T-helper 17 cell (primary cell): ENCODE results near the gene GPR68. TPM values are rescaled to one million over a fixed set of nuclear protein-coding genes. Genes with fewer than 3 reads are reported as not detected.
"Not testable (repeated sequence)": the region's sequence is repeated elsewhere in the genome, so short reads cannot be mapped to it uniquely, and the experiment has no call there.

ENCODE experiments used
- ATAC-seq: fragments of 150-1000 bp; cut with Tn5 transposase; 2 replicates; pipeline ENCODE4 v1.10.0; 2021; ENCODE audit warnings: mild to moderate bottlenecking, moderate library complexity
- DNase-seq, 3 donors: peaks; one replicate each; pipeline versions ENCODE4 v3.0.0 to v3.0.0-alpha.2; 2020 to 2021
- H3K9me3 ChIP-seq: one replicate; pipeline ENCODE4 v1.7.0; 2013; ENCODE audit warnings: low read length, mild to moderate bottlenecking; ENCODE audit not compliant: control insufficient read depth, poor library complexity, severe bottlenecking
- H3K27ac Mint-ChIP-seq: one replicate; pipeline ENCODE4 v1.8.0; 2022; ENCODE audit warnings: mild to moderate bottlenecking, moderate library complexity, mixed read lengths
- H3K27me3 Mint-ChIP-seq: one replicate; pipeline ENCODE4 v1.8.0; 2022; ENCODE audit warnings: mixed read lengths
- H3K36me3 Mint-ChIP-seq: one replicate; pipeline ENCODE4 v1.8.0; 2022; ENCODE audit warnings: low read depth, mixed read lengths
- H3K4me1 Mint-ChIP-seq: one replicate; pipeline ENCODE4 v1.8.0; 2022; ENCODE audit warnings: mild to moderate bottlenecking, mixed read lengths
- H3K4me3 Mint-ChIP-seq: one replicate; pipeline ENCODE4 v1.8.0; 2022; ENCODE audit warnings: mild to moderate bottlenecking, moderate library complexity, mixed read lengths
- total RNA-seq, 4 donors: library from RNA in 2 of 4; stranded (reverse) in 2 of 4; gene quantifications; one replicate each; pipeline ENCODE4 v1.2.3 and lab custom pipeline; 2022 to 2026

GPR68 gene
- total RNA-seq, 2 donors from 2014 or later = 7.6 to 12.4 TPM

- no peaks in the 10 kb centered on the region for H3K27me3 Mint-ChIP-seq
- ATAC-seq (no peak), DNase-seq (no peak)
- peak overlapping the region; percentile 100 for H3K27ac Mint-ChIP-seq
- peaks cover 72% of the 10 kb centered on the region for H3K4me1 Mint-ChIP-seq
- H3K4me3 Mint-ChIP-seq = peak overlapping the region; percentile 90
- H3K36me3 Mint-ChIP-seq = peaks cover 3% of the 10 kb centered on the region
- H3K9me3 ChIP-seq = no peaks in the 10 kb centered on the region
These were observed 17.3 kb downstream of the GPR68 start for GRCh38 chr14:91227183-91227628.

- not testable (repeated sequence) for H3K9me3 ChIP-seq, ATAC-seq, DNase-seq, H3K27me3 Mint-ChIP-seq, H3K36me3 Mint-ChIP-seq
- Mint-ChIP-seq H3K27ac (peak overlapping the region; percentile 100), H3K4me3 (peak overlapping the region; percentile 90), H3K4me1 (peaks cover 72% of the 10 kb centered on the region)
These were observed 18.1 kb downstream of the GPR68 start for GRCh38 chr14:91226360-91226759.

GRCh38 chr14:91225025-91225424, 19.5 kb downstream of the GPR68 start:
- Mint-ChIP-seq H3K4me1 (peaks cover 68% of the 10 kb centered on the region), H3K27ac (peak overlapping the region; percentile 100), H3K4me3 (no peak overlapping the region), H3K27me3 (no peaks in the 10 kb centered on the region), H3K36me3 (peaks cover 6% of the 10 kb centered on the region)
- no peaks in the 10 kb centered on the region for H3K9me3 ChIP-seq
- no peak for ATAC-seq
- DNase-seq = no peak

- no peaks in the 10 kb centered on the region for H3K9me3 ChIP-seq
- H3K27ac Mint-ChIP-seq = peak overlapping the region; percentile 77
- peaks cover 52% of the 10 kb centered on the region for H3K4me1 Mint-ChIP-seq
- no peaks in the 10 kb centered on the region for H3K27me3 Mint-ChIP-seq
- ATAC-seq (peak; percentile 15), DNase-seq (no peak)
- no peak overlapping the region for H3K4me3 Mint-ChIP-seq
- peaks cover 6% of the 10 kb centered on the region for H3K36me3 Mint-ChIP-seq
These were observed 21.3 kb downstream of the GPR68 start for GRCh38 chr14:91223028-91223783.

GRCh38 chr14:91221270-91221669, 23.2 kb downstream of the GPR68 start:
- peaks cover 34% of the 10 kb centered on the region for H3K4me1 Mint-ChIP-seq
- H3K36me3 Mint-ChIP-seq = peaks cover 8% of the 10 kb centered on the region

GRCh38 chr14:91220581-91221000, 23.9 kb downstream of the GPR68 start:
- no peaks in the 10 kb centered on the region for H3K9me3 ChIP-seq
- H3K27me3 Mint-ChIP-seq = no peaks in the 10 kb centered on the region
- H3K36me3 Mint-ChIP-seq = peaks cover 12% of the 10 kb centered on the region
- ATAC-seq (no peak), DNase-seq (no peak)
- no peak overlapping the region for H3K4me3 Mint-ChIP-seq
- H3K27ac Mint-ChIP-seq = peak overlapping the region; percentile 0
- peaks cover 27% of the 10 kb centered on the region for H3K4me1 Mint-ChIP-seq

More at GRCh38 chr14:91221270-91221669, 23.2 kb downstream of the GPR68 start:
- H3K9me3 ChIP-seq = no peaks in the 10 kb centered on the region
- H3K4me3 Mint-ChIP-seq = no peak overlapping the region
- ATAC-seq (no peak), DNase-seq (no peak)
- peak overlapping the region; percentile 0 for H3K27ac Mint-ChIP-seq
- H3K27me3 Mint-ChIP-seq = no peaks in the 10 kb centered on the region

GRCh38 chr14:91219517-91220389, 24.8 kb downstream of the GPR68 start:
- H3K27ac Mint-ChIP-seq = peak overlapping the region; percentile 0
- DNase-seq = no peak
- H3K9me3 ChIP-seq = no peaks in the 10 kb centered on the region
- H3K4me1 Mint-ChIP-seq = peaks cover 23% of the 10 kb centered on the region
- no peak for ATAC-seq
- H3K4me3 Mint-ChIP-seq = no peak overlapping the region
- H3K36me3 Mint-ChIP-seq = peaks cover 12% of the 10 kb centered on the region
- no peaks in the 10 kb centered on the region for H3K27me3 Mint-ChIP-seq

- H3K36me3 Mint-ChIP-seq = peaks cover 17% of the 10 kb centered on the region
- no peak overlapping the region for H3K4me3 Mint-ChIP-seq
- ATAC-seq (no peak), DNase-seq (no peak)
- H3K4me1 Mint-ChIP-seq = peaks cover 20% of the 10 kb centered on the region
- H3K27me3 Mint-ChIP-seq = no peaks in the 10 kb centered on the region
- no peaks in the 10 kb centered on the region for H3K9me3 ChIP-seq
- peak overlapping the region; percentile 0 for H3K27ac Mint-ChIP-seq
These were observed 26.5 kb downstream of the GPR68 start for GRCh38 chr14:91218014-91218413.

- no peak for DNase-seq
- no peaks in the 10 kb centered on the region for H3K9me3 ChIP-seq
- peaks cover 15% of the 10 kb centered on the region for H3K36me3 Mint-ChIP-seq
- H3K4me1 Mint-ChIP-seq = peaks cover 11% of the 10 kb centered on the region
- H3K4me3 Mint-ChIP-seq = no peak overlapping the region
- ATAC-seq = no peak
- H3K27ac Mint-ChIP-seq = peak overlapping the region; percentile 41
- no peaks in the 10 kb centered on the region for H3K27me3 Mint-ChIP-seq
These were observed 27.7 kb downstream of the GPR68 start for GRCh38 chr14:91216731-91217226.

- H3K27ac Mint-ChIP-seq = peak overlapping the region; percentile 81
- peaks cover 14% of the 10 kb centered on the region for H3K36me3 Mint-ChIP-seq
- no peaks in the 10 kb centered on the region for H3K9me3 ChIP-seq
- no peak for DNase-seq
- no peak overlapping the region for H3K4me3 Mint-ChIP-seq
- peaks cover 6% of the 10 kb centered on the region for H3K4me1 Mint-ChIP-seq
- H3K27me3 Mint-ChIP-seq = no peaks in the 10 kb centered on the region
- no peak for ATAC-seq
These were observed 29.1 kb downstream of the GPR68 start for GRCh38 chr14:91215381-91215780.

GRCh38 chr14:91214306-91214705, 30.2 kb downstream of the GPR68 start:
- Mint-ChIP-seq H3K4me3 (no peak overlapping the region), H3K36me3 (peaks cover 14% of the 10 kb centered on the region), H3K27ac (peak overlapping the region; percentile 78), H3K27me3 (no peaks in the 10 kb centered on the region), H3K4me1 (peaks cover 3% of the 10 kb centered on the region)
- H3K9me3 ChIP-seq = no peaks in the 10 kb centered on the region
- ATAC-seq = no peak
- no peak for DNase-seq

- Mint-ChIP-seq H3K27me3 (no peaks in the 10 kb centered on the region), H3K4me3 (no peak overlapping the region), H3K27ac (no peak overlapping the region), H3K36me3 (peaks cover 20% of the 10 kb centered on the region), H3K4me1 (peaks cover 14% of the 10 kb centered on the region)
- no peaks in the 10 kb centered on the region for H3K9me3 ChIP-seq
- ATAC-seq (no peak), DNase-seq (no peak)
These were observed 33.5 kb downstream of the GPR68 start for GRCh38 chr14:91211017-91211416.

GRCh38 chr14:91207008-91207407, 37.5 kb downstream of the GPR68 start:
- H3K4me1 Mint-ChIP-seq = peaks cover 18% of the 10 kb centered on the region
- H3K27me3 Mint-ChIP-seq = no peaks in the 10 kb centered on the region
- ATAC-seq (no peak), DNase-seq (no peak)
- H3K4me3 Mint-ChIP-seq = no peak overlapping the region
- no peaks in the 10 kb centered on the region for H3K9me3 ChIP-seq
- peaks cover 15% of the 10 kb centered on the region for H3K36me3 Mint-ChIP-seq
- peak overlapping the region; percentile 75 for H3K27ac Mint-ChIP-seq
